Effector memory CD8-positive, alpha-beta T cell (primary cell): ENCODE results near the gene LRRC74A.
"Not testable (repeated sequence)": the region's sequence is repeated elsewhere in the genome, so short reads cannot be mapped to it uniquely, and the experiment has no call there.

Experiments used
- ATAC-seq: fragments of 150-1000 bp; cut with Tn5 transposase; replicated peaks from 2 replicates; pipeline ENCODE4 v1.10.0; 2021; ENCODE audit warnings: mild to moderate bottlenecking, moderate library complexity
- DNase-seq, 3 experiments: peaks; one replicate each; pipeline ENCODE4 v3.0.0; 2021
- H3K27ac Mint-ChIP-seq, 2 donors: one replicate each; pipeline ENCODE4 v1.8.0; 2022; ENCODE audit warnings: mild to moderate bottlenecking in 2 of 2, mixed read lengths in 2 of 2, moderate library complexity in 2 of 2
- H3K27me3 Mint-ChIP-seq, 2 donors: one replicate each; pipeline ENCODE4 v1.8.0; 2022; ENCODE audit warnings: mixed read lengths in 2 of 2
- H3K36me3 Mint-ChIP-seq: one replicate; pipeline ENCODE4 v1.8.0; 2022; ENCODE audit warnings: mild to moderate bottlenecking, moderate library complexity, mixed read lengths; ENCODE audit not compliant: insufficient read depth
- H3K4me1 Mint-ChIP-seq, 2 donors: one replicate each; pipeline ENCODE4 v1.8.0; 2022; ENCODE audit warnings: low read depth in 2 of 2, mixed read lengths in 2 of 2
- H3K4me3 Mint-ChIP-seq, 2 donors: one replicate each; pipeline ENCODE4 v1.8.0; 2022; ENCODE audit warnings: mild to moderate bottlenecking in 2 of 2, mixed read lengths in 2 of 2, moderate library complexity in 2 of 2
- H3K9me3 Mint-ChIP-seq, 2 donors: one replicate each; pipeline ENCODE4 v1.8.0; 2022; ENCODE audit warnings: mixed read lengths in 2 of 2

Gene LRRC74A

DNA sequence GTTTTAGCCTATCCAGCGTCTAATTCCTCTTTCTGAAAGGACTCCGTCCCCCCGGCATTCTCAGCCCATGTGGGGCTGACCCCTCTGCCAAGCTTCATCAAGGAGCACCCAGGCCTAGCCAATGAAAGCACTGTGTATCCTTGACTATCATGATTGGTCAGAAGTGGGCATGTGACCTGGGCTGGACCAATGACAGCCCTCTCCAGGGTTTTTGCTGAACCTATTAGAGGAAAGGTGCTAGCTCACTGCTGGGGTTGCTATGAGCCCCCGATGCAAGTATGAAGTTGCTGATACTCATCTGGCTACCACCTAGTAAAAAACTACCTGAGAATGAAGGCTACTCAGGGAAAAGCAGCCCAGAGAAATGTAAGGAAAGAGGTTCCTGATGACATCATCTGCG is 68.1 kb downstream of the LRRC74A start:
- Mint-ChIP-seq H3K27me3 (peaks cover 1 to 9% of the 10 kb centered on the region in 2 donors), H3K9me3 (no peaks in the 10 kb centered on the region), H3K4me1 (no peaks in the 10 kb centered on the region), H3K27ac (peak overlapping the region in 1 of 2 donors; percentile 28), H3K36me3 (no peaks in the 10 kb centered on the region), H3K4me3 (no peak overlapping the region)
- ATAC-seq = no peak
- no peak for DNase-seq

DNA sequence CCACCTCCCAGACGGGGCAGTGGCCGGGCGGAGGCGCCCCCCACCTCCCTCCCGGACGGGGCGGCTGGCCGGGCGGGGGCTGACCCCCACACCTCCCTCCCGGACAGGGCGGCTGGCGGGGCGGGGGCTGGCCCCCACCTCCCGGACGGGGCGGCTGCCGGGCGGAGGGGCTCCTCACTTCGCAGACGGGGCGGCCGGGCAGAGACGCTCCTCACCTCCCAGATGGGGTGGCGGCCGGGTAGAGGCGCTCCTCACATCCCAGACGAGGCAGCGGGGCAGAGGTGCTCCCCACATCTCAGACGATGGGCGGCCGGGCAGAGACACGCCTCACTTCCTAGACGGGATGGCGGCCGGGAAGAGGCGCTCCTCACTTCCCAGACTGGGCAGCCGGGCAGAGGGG is 71.8 kb downstream of the LRRC74A start:
- DNase-seq, H3K36me3 Mint-ChIP-seq, H3K9me3 Mint-ChIP-seq, H3K4me1 Mint-ChIP-seq, ATAC-seq, H3K4me3 Mint-ChIP-seq, H3K27ac Mint-ChIP-seq: not testable (repeated sequence)
- peaks cover 0 to 20% of the 10 kb centered on the region in 2 donors for H3K27me3 Mint-ChIP-seq

GRCh38 chr14:76900682-76901081 is 74.5 kb downstream of the LRRC74A start:
- Mint-ChIP-seq H3K4me3 (no peak overlapping the region), H3K27me3 (peaks cover 0 to 20% of the 10 kb centered on the region in 2 donors), H3K4me1 (peaks cover 10 to 13% of the 10 kb centered on the region in 2 donors), H3K36me3 (no peaks in the 10 kb centered on the region), H3K27ac (no peak overlapping the region), H3K9me3 (no peaks in the 10 kb centered on the region)
- no peak for DNase-seq
- ATAC-seq = no peak

DNA sequence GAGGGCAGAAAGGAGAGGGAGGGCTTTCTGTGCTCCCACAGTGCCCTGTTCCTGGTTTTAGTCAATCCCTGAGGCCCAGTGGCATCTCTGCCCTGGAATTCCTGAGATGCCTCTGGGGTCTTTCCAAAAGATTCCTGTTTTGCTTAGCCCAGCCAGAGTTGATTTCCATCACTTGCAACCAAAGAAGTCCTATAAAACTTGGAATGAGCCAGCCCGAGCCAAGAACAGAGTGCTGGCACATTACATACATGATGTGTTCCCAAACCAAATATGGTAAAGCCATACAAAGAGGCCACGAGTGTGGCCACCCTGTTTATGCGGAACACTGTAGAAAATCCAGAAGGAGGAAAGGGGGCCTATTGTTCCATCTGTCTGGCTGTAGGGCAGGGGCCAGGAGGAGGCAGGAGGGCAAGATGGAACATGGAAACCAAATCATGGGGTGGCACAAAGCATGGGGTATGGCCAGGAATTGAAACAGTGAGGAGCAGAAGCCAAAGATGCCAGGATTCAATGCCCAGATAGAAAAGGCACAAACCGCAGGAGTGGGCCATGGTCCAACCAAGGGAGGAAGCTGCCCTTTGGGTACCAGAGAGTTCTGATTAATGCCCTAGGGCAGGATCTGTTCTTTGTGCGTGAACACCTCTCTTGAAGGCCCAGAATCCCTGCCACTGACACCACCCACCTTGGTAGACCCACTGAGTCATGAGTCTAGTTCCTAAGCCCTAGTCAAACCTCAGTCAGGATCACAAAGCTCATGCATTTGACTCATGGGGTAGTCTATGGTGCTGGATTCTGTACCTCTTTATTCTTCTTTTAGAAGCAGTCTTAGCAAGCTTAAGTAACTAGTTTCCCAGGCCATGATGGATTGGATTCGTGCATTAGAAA is 75.2 kb downstream of the LRRC74A start:
- no peak for ATAC-seq
- DNase-seq = no peak
- Mint-ChIP-seq H3K4me3 (no peak overlapping the region), H3K27ac (no peak overlapping the region), H3K9me3 (no peaks in the 10 kb centered on the region), H3K36me3 (no peaks in the 10 kb centered on the region), H3K4me1 (peaks cover 10 to 13% of the 10 kb centered on the region in 2 donors), H3K27me3 (peaks cover 0 to 20% of the 10 kb centered on the region in 2 donors)

GRCh38 chr14:76902591-76902990 is 76.4 kb downstream of the LRRC74A start:
- Mint-ChIP-seq H3K9me3 (no peaks in the 10 kb centered on the region), H3K4me1 (peaks cover 10 to 15% of the 10 kb centered on the region in 2 donors), H3K27me3 (peaks cover 0 to 20% of the 10 kb centered on the region in 2 donors), H3K27ac (no peak overlapping the region), H3K36me3 (no peaks in the 10 kb centered on the region), H3K4me3 (no peak overlapping the region)
- DNase-seq (no peak), ATAC-seq (no peak)

DNA sequence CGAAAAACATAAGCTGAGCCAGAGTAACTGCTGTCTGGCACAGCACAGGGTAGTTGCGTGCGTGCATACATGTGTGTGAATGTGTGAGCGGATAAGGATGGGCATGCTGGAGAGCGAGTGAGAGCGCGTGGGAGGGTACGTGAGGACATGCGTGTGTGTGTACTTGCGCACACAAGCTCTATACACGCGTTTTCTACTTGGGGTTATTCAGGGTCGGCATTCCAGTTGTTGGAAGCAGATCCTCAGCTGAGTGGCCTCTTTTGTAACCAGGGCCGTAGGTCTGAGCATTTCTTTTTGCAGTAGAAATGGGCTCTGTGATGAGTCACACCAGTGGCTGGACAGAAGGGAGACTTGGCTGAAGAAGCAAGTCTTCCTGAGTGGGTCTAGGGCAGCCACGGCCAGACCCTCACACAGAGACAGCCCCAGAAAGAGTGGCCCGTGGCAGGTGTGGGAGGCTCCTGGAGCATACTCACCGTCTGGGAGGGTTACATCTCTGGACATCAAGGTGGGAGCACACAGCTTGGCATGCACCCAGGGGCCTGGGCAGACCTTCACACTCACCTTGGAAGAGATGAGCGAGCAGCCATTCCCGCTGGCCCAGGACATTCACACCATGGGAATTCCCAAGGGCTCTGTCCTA is 78.0 kb downstream of the LRRC74A start:
- DNase-seq = no peak
- peak overlapping the region in 1 of 2 donors; percentile 81 for H3K27ac Mint-ChIP-seq
- peaks cover 0 to 19% of the 10 kb centered on the region in 2 donors for H3K27me3 Mint-ChIP-seq
- H3K4me1 Mint-ChIP-seq = peaks cover 17 to 23% of the 10 kb centered on the region in 2 donors
- H3K4me3 Mint-ChIP-seq = peak overlapping the region; percentile 46 to 69
- H3K36me3 Mint-ChIP-seq = no peaks in the 10 kb centered on the region
- no peaks in the 10 kb centered on the region for H3K9me3 Mint-ChIP-seq
- ATAC-seq = no peak

DNA sequence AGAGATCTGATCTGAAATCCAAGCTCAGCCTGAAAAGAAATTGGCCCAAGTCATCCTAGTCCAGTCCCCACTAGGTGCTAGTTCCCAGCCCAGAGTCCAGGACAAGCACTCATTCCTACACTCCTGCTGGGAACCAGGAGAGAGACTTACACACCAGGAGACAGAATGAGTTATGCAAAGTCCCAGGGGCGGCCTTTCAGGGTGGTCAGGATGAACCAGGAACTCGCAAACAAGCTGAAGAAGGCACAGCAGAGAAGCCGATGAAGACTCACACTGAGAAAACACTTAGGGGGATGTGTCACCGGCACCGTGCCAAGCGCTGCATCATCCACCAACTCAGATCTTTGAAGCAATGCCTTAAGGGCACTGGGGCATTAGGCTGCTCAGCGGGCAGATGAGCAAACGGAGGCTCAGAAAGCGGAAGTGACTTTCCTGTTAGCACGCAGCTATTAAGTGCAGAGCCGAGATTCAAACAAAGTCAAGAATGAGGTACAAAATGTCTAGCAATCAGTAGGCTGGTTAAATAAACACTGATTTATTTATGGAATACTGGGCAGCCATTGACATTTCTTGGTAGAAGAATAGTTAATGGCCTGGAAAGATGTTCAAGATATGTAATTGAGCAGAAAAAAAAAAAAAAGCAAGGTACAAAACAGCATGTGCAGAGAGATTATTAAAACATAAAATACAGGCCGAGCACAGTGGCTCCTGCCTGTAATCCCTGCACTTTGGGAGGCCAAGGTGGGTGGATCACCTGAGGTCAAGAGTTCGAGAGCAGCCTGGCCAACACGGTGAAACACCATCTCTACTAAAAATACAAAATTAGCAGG is 78.7 kb downstream of the LRRC74A start:
- Mint-ChIP-seq H3K4me1 (peaks cover 19 to 24% of the 10 kb centered on the region in 2 donors), H3K36me3 (no peaks in the 10 kb centered on the region), H3K4me3 (peak overlapping the region; percentile 46 to 69), H3K27me3 (peaks cover 0 to 12% of the 10 kb centered on the region in 2 donors), H3K9me3 (no peaks in the 10 kb centered on the region), H3K27ac (peak overlapping the region; percentile 81 to 84)
- peak; percentile 35 to 45 (median 36) for DNase-seq
- peak; percentile 65 for ATAC-seq

GRCh38 chr14:76908834-76909233 is 82.6 kb downstream of the LRRC74A start:
- H3K4me1 Mint-ChIP-seq = peaks cover 25 to 28% of the 10 kb centered on the region in 2 donors
- ATAC-seq (peak; percentile 87), DNase-seq (peak; percentile 38 to 41 (median 41))
- H3K27ac Mint-ChIP-seq = peak overlapping the region; percentile 41 to 44
- no peaks in the 10 kb centered on the region for H3K36me3 Mint-ChIP-seq
- H3K4me3 Mint-ChIP-seq = peak overlapping the region; percentile 20 to 36
- no peaks in the 10 kb centered on the region for H3K27me3 Mint-ChIP-seq
- no peaks in the 10 kb centered on the region for H3K9me3 Mint-ChIP-seq

GRCh38 chr14:76909266-76909665 is 83.1 kb downstream of the LRRC74A start:
- peaks cover 25% of the 10 kb centered on the region in 2 donors for H3K4me1 Mint-ChIP-seq
- ATAC-seq = no peak
- H3K4me3 Mint-ChIP-seq = peak overlapping the region; percentile 20 to 36
- peak overlapping the region; percentile 41 to 44 for H3K27ac Mint-ChIP-seq
- H3K27me3 Mint-ChIP-seq = no peaks in the 10 kb centered on the region
- no peaks in the 10 kb centered on the region for H3K9me3 Mint-ChIP-seq
- no peak for DNase-seq
- no peaks in the 10 kb centered on the region for H3K36me3 Mint-ChIP-seq

GRCh38 chr14:76910371-76910890 is 84.2 kb downstream of the LRRC74A start:
- ATAC-seq (no peak), DNase-seq (no peak)
- Mint-ChIP-seq H3K4me1 (peaks cover 15 to 16% of the 10 kb centered on the region in 2 donors), H3K27me3 (no peaks in the 10 kb centered on the region), H3K4me3 (no peak overlapping the region), H3K36me3 (no peaks in the 10 kb centered on the region), H3K9me3 (no peaks in the 10 kb centered on the region), H3K27ac (peak overlapping the region; percentile 20 to 59)

GRCh38 chr14:76911473-76911872 is 85.3 kb downstream of the LRRC74A start:
- ATAC-seq = no peak
- no peaks in the 10 kb centered on the region for H3K9me3 Mint-ChIP-seq
- no peaks in the 10 kb centered on the region for H3K27me3 Mint-ChIP-seq
- no peak for DNase-seq
- H3K4me3 Mint-ChIP-seq = no peak overlapping the region
- no peak overlapping the region for H3K27ac Mint-ChIP-seq
- H3K4me1 Mint-ChIP-seq = peaks cover 15 to 16% of the 10 kb centered on the region in 2 donors
- no peaks in the 10 kb centered on the region for H3K36me3 Mint-ChIP-seq

DNA sequence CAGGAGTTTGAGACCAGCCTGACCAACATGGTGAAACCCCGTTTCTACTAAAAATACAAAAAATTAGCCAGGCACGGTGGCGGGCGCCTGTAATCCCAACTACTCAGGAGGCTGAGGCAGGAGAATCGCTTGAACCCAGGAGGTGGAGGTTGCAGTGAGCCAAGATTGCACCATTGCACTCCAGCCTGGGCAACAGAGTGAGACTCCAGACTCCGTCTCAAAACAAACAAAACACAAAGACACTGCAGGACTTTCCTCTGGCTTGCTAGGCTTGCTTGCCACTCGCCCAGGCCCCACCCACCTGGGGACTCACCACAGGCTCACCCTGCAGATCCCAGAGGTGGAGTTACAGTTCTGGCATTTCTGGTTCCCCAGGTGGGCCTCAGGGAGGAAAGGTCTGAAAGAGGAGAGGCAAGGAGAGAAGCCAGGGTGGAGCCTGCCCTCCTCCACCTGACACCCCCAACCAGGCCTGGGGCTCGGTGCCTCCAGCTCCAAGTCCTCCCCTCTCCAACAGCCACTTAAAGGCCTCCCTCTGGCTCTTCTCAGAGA is 88.4 kb downstream of the LRRC74A start:
- DNase-seq, ATAC-seq, H3K27ac Mint-ChIP-seq, H3K4me3 Mint-ChIP-seq, H3K27me3 Mint-ChIP-seq, H3K9me3 Mint-ChIP-seq, H3K36me3 Mint-ChIP-seq: not testable (repeated sequence)
- H3K4me1 Mint-ChIP-seq = peaks cover 5 to 10% of the 10 kb centered on the region in 2 donors
